Activated CD8-positive, alpha-beta memory T cell treated with anti-CD3 and anti-CD28 coated beads, Interleukin-2, amount 50 U/mL, for 4 hours (primary cell): ENCODE results near the gene OR4L1.
"Not testable (repeated sequence)": the region's sequence is repeated elsewhere in the genome, so short reads cannot be mapped to it uniquely, and the experiment has no call there.

Source experiments
- DNase-seq: peaks from one replicate; pipeline ENCODE4 v3.0.0-alpha.2; 2020

OR4L1 gene

GRCh38 chr14:20059745-20060144, at the start of gene OR4L1:
TSS of gene OR4L1 (plus strand) at chr14:20060045. CDS start at chr14:20060045, 0 bp downstream.
- no peak for DNase-seq

- DNase-seq, result no peak
Measured at GRCh38 chr14:20019257-20019865, 40.5 kb upstream of the OR4L1 start, which contains the start of gene OR4K14. TSS of gene OR4K14 (minus strand) at chr14:20019307. CDS start at chr14:20015193, 4,114 bp downstream.

GRCh38 chr14:20031058-20031457, 28.8 kb upstream of the OR4L1 start:
- no peak for DNase-seq

- DNase-seq, result no peak
Measured at GRCh38 chr14:20035449-20035848, 24.4 kb upstream of the OR4L1 start.

GRCh38 chr14:20035938-20036337, 23.9 kb upstream of the OR4L1 start, which contains the start of gene OR4K13:
TSS of gene OR4K13 (minus strand) at chr14:20036038. CDS start at chr14:20034758, 1,280 bp downstream.
- DNase-seq, result no peak

- DNase-seq, result no peak
Measured at GRCh38 chr14:20044243-20044642, 15.6 kb upstream of the OR4L1 start.

- DNase-seq, result no peak
Measured at GRCh38 chr14:20048202-20048601, 11.6 kb upstream of the OR4L1 start.

- DNase-seq, result no peak
Measured at GRCh38 chr14:20092050-20092449, 32.2 kb downstream of the OR4L1 start.

- DNase-seq, result no peak
Measured at GRCh38 chr14:20093442-20093841, 33.6 kb downstream of the OR4L1 start.

- DNase-seq, result not testable (repeated sequence)
Measured at GRCh38 chr14:20098926-20099770, 39.3 kb downstream of the OR4L1 start.

GRCh38 chr14:20110438-20110837, 50.6 kb downstream of the OR4L1 start, which contains the start of gene OR4K17:
TSS of gene OR4K17 (plus strand) at chr14:20110739. CDS start at chr14:20117500, 6,761 bp downstream.
- no peak for DNase-seq
